HepG2 (cell line): ENCODE measurements around the gene DNAJC5. TPM values are rescaled to one million over a fixed set of nuclear protein-coding genes. Genes with fewer than 3 reads are reported as not detected.

Experiments
- FOXC1 ChIP-seq: sonication (generic); formaldehyde crosslinking; IDR thresholded peaks from 2 replicates; pipeline ENCODE4 v1.8.0; 2022; ENCODE audit warnings: mild to moderate bottlenecking, missing genetic modification reagents, borderline replicate concordance
- HHEX ChIP-seq: IDR thresholded peaks from 2 replicates; pipeline ENCODE4 v1.6.1; 2016; ENCODE audit warnings: control low read depth
- NR2F2 ChIP-seq: IDR thresholded peaks from 2 replicates; pipeline ENCODE4 v1.6.1; 2012; ENCODE audit warnings: low read depth, inconsistent platforms, borderline replicate concordance
- SETDB1 ChIP-seq: sonication (generic); formaldehyde crosslinking; IDR thresholded peaks from 2 replicates; pipeline ENCODE4 v1.5.1; 2020; ENCODE audit warnings: missing genetic modification reagents, mild to moderate bottlenecking, borderline replicate concordance
- ZEB1 ChIP-seq: IDR thresholded peaks from 2 replicates; pipeline ENCODE4 v1.6.1; 2012; ENCODE audit warnings: mild to moderate bottlenecking, low read depth, inconsistent platforms; ENCODE audit not compliant: insufficient replicate concordance
- ZFP36L1 ChIP-seq: sonication (generic); formaldehyde crosslinking; IDR thresholded peaks from 2 replicates; pipeline ENCODE4 v1.8.0; 2022; ENCODE audit warnings: mild to moderate bottlenecking, missing genetic modification reagents, moderate library complexity
- ZFYVE20 ChIP-seq: sonication (generic); formaldehyde crosslinking; IDR thresholded peaks from 2 replicates; pipeline ENCODE4 v1.8.0; 2023; ENCODE audit warnings: low read depth, mild to moderate bottlenecking, moderate library complexity, missing genetic modification reagents, borderline replicate concordance
- ZMAT3 ChIP-seq: sonication (generic); formaldehyde crosslinking; conservative IDR thresholded peaks from 2 replicates; pipeline ENCODE4 v1.7.0; 2021; ENCODE audit warnings: missing genetic modification reagents
- ZNF460 ChIP-seq: sonication (generic); formaldehyde crosslinking; IDR thresholded peaks from 2 replicates; pipeline ENCODE4 v1.5.1; 2020; ENCODE audit warnings: missing genetic modification reagents, mild to moderate bottlenecking, borderline replicate concordance
- polyA plus RNA-seq, 8 experiments: library from polyadenylated mRNA; depleted of rRNA in 3 of 8; stranded (reverse) in 7 of 8; unstranded in 1 of 8; fragments of >200 nt; fragmentation: Illumina TruSeq in 4 of 8; extraction: Trizol in 4 of 8; gene quantifications; 2 replicates each; pipeline versions ENCODE4 v1.2.1 to v1.2.3, GENCODE V29; 2011 to 2016; ENCODE audit warnings: low read depth in 4 of 8, missing spikeins in 1 of 8, mixed read lengths in 1 of 8; ENCODE audit not compliant: insufficient read depth in 1 of 8
- total RNA-seq, 5 experiments: library from RNA; depleted of rRNA; stranded (reverse); fragments of >200 nt; fragmentation: Illumina TruSeq; extraction: Trizol; gene quantifications; 2 replicates each; pipeline ENCODE4 v1.2.3, GENCODE V29; 2016; ENCODE audit warnings: low read depth in 1 of 5
- TF ChIP-seq, protein P1 (sequence below): sonication (generic); formaldehyde crosslinking; IDR thresholded peaks from 2 replicates; pipeline ENCODE4 v1.5.0; 2020; ENCODE audit warnings: mild to moderate bottlenecking, missing genetic modification reagents
- TF ChIP-seq, protein P2 (sequence below), 2 experiments: sonication (generic) in 1 of 2; formaldehyde crosslinking in 1 of 2; IDR thresholded peaks; 2 replicates each; pipeline versions ENCODE4 v1.4.0 to v1.6.1; 2018 to 2020; ENCODE audit warnings: missing genetic modification reagents in 2 of 2, borderline replicate concordance in 1 of 2, low read depth in 1 of 2, mild to moderate bottlenecking in 1 of 2, missing biosample characterization in 1 of 2
- TF ChIP-seq, protein P3 (sequence below): sonication (generic); formaldehyde crosslinking; IDR thresholded peaks from 2 replicates; pipeline ENCODE4 v1.4.0; 2020; ENCODE audit warnings: missing genetic modification reagents, borderline replicate concordance
- TF ChIP-seq, protein P4 (sequence below): sonication (generic); formaldehyde crosslinking; IDR thresholded peaks from 2 replicates; pipeline ENCODE4 v1.5.1; 2020; ENCODE audit warnings: mild to moderate bottlenecking, missing genetic modification reagents, moderate library complexity

Gene DNAJC5
- total and polyA plus RNA-seq, 2 of the 13 experiments (the other 11 are each of a cell fraction or from before 2014, with no cell fraction given) = 42.8 to 64.5 TPM

DNA sequence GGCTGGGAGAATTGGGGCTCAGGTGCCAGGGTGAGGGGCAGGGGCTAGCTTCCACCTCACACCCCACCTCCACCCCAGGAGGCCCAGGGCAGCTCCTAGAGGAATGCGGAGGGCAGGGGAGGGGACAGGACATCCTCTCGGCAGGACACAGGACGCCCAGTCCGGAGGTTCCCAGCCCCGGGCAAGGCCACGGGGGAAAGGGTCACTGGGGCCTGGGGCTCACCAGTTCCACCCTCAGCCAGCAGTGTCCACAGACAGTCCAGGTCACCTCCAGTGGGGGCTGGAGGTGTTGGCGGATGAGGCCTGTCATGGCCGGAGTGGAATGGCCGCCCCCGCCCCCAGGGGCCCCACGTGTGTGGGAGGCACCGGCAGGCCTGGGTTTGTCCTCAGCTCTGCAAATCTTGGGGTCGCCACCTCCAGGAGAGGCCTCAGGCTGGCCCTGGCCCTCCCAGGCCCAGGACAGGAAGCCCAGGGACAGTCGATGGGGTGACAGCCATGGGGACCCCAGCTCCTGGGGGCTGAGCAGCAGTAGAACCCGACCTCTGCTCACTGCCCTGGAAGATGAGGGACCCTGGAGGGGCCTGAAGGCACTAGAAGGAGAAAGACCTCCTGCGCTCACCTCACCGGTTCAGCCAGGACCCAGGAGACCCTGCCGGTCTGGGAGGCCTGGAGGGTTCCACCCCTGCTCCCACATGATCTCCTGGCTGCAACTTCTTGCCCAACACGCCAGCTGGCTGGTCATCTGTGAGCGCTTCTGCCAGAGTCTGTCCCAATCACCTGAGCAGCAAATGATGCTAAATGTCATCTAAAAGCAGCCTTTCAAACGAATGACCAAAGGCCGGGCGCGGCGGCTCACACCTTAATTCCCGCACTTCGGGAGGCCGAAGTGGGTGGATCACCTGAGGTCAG, 46.7 kb upstream of the DNAJC5 start (continued):
- TF ChIP-seq, protein P1, sequence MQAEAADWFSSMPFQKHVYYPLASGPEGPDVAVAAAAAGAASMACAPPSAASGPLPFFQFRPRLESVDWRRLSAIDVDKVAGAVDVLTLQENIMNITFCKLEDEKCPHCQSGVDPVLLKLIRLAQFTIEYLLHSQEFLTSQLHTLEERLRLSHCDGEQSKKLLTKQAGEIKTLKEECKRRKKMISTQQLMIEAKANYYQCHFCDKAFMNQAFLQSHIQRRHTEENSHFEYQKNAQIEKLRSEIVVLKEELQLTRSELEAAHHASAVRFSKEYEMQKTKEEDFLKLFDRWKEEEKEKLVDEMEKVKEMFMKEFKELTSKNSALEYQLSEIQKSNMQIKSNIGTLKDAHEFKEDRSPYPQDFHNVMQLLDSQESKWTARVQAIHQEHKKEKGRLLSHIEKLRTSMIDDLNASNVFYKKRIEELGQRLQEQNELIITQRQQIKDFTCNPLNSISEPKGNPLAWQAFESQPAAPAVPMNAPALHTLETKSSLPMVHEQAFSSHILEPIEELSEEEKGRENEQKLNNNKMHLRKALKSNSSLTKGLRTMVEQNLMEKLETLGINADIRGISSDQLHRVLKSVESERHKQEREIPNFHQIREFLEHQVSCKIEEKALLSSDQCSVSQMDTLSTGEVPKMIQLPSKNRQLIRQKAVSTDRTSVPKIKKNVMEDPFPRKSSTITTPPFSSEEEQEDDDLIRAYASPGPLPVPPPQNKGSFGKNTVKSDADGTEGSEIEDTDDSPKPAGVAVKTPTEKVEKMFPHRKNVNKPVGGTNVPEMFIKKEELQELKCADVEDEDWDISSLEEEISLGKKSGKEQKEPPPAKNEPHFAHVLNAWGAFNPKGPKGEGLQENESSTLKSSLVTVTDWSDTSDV (CRISPR knock-in tag) = no peak
- TF ChIP-seq, protein P2, sequence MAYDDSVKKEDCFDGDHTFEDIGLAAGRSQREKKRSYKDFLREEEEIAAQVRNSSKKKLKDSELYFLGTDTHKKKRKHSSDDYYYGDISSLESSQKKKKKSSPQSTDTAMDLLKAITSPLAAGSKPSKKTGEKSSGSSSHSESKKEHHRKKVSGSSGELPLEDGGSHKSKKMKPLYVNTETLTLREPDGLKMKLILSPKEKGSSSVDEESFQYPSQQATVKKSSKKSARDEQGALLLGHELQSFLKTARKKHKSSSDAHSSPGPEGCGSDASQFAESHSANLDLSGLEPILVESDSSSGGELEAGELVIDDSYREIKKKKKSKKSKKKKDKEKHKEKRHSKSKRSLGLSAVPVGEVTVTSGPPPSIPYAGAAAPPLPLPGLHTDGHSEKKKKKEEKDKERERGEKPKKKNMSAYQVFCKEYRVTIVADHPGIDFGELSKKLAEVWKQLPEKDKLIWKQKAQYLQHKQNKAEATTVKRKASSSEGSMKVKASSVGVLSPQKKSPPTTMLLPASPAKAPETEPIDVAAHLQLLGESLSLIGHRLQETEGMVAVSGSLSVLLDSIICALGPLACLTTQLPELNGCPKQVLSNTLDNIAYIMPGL (CRISPR knock-in tag; IDR thresholded peaks at IDR 0.05; ENCODE audit: borderline replicate concordance in 1 of 2, low read depth in 1 of 2) = no peak; a peak in 1 of 4 replicates
- TF ChIP-seq, protein P3, sequence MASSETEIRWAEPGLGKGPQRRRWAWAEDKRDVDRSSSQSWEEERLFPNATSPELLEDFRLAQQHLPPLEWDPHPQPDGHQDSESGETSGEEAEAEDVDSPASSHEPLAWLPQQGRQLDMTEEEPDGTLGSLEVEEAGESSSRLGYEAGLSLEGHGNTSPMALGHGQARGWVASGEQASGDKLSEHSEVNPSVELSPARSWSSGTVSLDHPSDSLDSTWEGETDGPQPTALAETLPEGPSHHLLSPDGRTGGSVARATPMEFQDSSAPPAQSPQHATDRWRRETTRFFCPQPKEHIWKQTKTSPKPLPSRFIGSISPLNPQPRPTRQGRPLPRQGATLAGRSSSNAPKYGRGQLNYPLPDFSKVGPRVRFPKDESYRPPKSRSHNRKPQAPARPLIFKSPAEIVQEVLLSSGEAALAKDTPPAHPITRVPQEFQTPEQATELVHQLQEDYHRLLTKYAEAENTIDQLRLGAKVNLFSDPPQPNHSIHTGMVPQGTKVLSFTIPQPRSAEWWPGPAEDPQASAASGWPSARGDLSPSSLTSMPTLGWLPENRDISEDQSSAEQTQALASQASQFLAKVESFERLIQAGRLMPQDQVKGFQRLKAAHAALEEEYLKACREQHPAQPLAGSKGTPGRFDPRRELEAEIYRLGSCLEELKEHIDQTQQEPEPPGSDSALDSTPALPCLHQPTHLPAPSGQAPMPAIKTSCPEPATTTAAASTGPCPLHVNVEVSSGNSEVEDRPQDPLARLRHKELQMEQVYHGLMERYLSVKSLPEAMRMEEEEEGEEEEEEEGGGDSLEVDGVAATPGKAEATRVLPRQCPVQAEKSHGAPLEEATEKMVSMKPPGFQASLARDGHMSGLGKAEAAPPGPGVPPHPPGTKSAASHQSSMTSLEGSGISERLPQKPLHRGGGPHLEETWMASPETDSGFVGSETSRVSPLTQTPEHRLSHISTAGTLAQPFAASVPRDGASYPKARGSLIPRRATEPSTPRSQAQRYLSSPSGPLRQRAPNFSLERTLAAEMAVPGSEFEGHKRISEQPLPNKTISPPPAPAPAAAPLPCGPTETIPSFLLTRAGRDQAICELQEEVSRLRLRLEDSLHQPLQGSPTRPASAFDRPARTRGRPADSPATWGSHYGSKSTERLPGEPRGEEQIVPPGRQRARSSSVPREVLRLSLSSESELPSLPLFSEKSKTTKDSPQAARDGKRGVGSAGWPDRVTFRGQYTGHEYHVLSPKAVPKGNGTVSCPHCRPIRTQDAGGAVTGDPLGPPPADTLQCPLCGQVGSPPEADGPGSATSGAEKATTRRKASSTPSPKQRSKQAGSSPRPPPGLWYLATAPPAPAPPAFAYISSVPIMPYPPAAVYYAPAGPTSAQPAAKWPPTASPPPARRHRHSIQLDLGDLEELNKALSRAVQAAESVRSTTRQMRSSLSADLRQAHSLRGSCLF (CRISPR knock-in tag) = no peak
- TF ChIP-seq HHEX = no peak
- TF ChIP-seq ZEB1 = no peak
- TF ChIP-seq, protein P4, sequence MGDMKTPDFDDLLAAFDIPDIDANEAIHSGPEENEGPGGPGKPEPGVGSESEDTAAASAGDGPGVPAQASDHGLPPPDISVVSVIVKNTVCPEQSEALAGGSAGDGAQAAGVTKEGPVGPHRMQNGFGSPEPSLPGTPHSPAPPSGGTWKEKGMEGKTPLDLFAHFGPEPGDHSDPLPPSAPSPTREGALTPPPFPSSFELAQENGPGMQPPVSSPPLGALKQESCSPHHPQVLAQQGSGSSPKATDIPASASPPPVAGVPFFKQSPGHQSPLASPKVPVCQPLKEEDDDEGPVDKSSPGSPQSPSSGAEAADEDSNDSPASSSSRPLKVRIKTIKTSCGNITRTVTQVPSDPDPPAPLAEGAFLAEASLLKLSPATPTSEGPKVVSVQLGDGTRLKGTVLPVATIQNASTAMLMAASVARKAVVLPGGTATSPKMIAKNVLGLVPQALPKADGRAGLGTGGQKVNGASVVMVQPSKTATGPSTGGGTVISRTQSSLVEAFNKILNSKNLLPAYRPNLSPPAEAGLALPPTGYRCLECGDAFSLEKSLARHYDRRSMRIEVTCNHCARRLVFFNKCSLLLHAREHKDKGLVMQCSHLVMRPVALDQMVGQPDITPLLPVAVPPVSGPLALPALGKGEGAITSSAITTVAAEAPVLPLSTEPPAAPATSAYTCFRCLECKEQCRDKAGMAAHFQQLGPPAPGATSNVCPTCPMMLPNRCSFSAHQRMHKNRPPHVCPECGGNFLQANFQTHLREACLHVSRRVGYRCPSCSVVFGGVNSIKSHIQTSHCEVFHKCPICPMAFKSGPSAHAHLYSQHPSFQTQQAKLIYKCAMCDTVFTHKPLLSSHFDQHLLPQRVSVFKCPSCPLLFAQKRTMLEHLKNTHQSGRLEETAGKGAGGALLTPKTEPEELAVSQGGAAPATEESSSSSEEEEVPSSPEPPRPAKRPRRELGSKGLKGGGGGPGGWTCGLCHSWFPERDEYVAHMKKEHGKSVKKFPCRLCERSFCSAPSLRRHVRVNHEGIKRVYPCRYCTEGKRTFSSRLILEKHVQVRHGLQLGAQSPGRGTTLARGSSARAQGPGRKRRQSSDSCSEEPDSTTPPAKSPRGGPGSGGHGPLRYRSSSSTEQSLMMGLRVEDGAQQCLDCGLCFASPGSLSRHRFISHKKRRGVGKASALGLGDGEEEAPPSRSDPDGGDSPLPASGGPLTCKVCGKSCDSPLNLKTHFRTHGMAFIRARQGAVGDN (CRISPR knock-in tag) = peak; percentile 75
- no peak for TF ChIP-seq NR2F2
- TF ChIP-seq ZFYVE20 (CRISPR knock-in tag) = no peak
- TF ChIP-seq ZNF460 (CRISPR knock-in tag) = 0 out of 2 replicates have a peak, but pooled peaks have one; percentile 27
- no peak for TF ChIP-seq SETDB1 (CRISPR knock-in tag)
- no peak for TF ChIP-seq ZMAT3 (CRISPR knock-in tag)
- no peak for TF ChIP-seq ZFP36L1 (CRISPR knock-in tag)
- 0 out of 2 replicates have a peak, but pooled peaks have one; percentile 35 for TF ChIP-seq FOXC1
